ENCODE results near the gene GALNT17.

The GALNT17 gene

GRCh38 chr7:71343039-71343438 is 211.1 kb downstream of the GALNT17 start:
- TF ChIP-seq POLR2AphosphoS5 (IDR thresholded peaks at IDR 0.05; ENCODE audit: borderline replicate concordance, low read depth, low read length) (peak; percentile 64; the same call in 1 of the 2 replicates), EZH2 (IDR thresholded peaks at IDR 0.05) (no peak), FOXP2 (optimal IDR thresholded peaks at IDR 0.05; ENCODE audit: control extremely low read depth, extremely low read length, insufficient read depth) (no peak)
- Histone ChIP-seq H3K36me3 (ENCODE audit: insufficient read depth, low read length) (peaks cover 14% of the 10 kb centered on the region), H3K9ac (ENCODE audit: insufficient read length) (no peak overlapping the region), H3K27ac (peak overlapping the region; percentile 32; the same call in 1 of the 2 replicates), H3K9me3 (ENCODE audit: low read depth, low read length) (no peaks in the 10 kb centered on the region; the same call in 1 of the 2 replicates), H3K4me3 (no peak overlapping the region)
- DNase-seq (ENCODE audit: low read depth, low spot score), result peak; percentile 92

- H3K9me3 ChIP-seq (ENCODE audit: low read depth, low read length), result no peaks in the 10 kb centered on the region; the same call in 1 of the 2 replicates
- no peak for DNase-seq (ENCODE audit: low read depth, low spot score)
- peaks cover 12% of the 10 kb centered on the region for H3K36me3 ChIP-seq (ENCODE audit: insufficient read depth, low read length)
- TF ChIP-seq FOXP2 (optimal IDR thresholded peaks at IDR 0.05; ENCODE audit: control extremely low read depth, extremely low read length, insufficient read depth) (no peak), EZH2 (IDR thresholded peaks at IDR 0.05) (no peak), POLR2AphosphoS5 (IDR thresholded peaks at IDR 0.05; ENCODE audit: borderline replicate concordance, low read depth, low read length) (no peak)
- H3K9ac ChIP-seq (ENCODE audit: insufficient read length), result no peak overlapping the region
- no peak overlapping the region for H3K27ac ChIP-seq
- H3K4me3 ChIP-seq, result no peak overlapping the region
Observed at GRCh38 chr7:71343892-71344291, 211.9 kb downstream of the GALNT17 start.

GRCh38 chr7:71345117-71345884 is 213.4 kb downstream of the GALNT17 start:
- peaks cover 9% of the 10 kb centered on the region for H3K36me3 ChIP-seq (ENCODE audit: insufficient read depth, low read length)
- no peak overlapping the region for H3K9ac ChIP-seq (ENCODE audit: insufficient read length)
- H3K4me3 ChIP-seq, result no peak overlapping the region
- TF ChIP-seq FOXP2 (optimal IDR thresholded peaks at IDR 0.05; ENCODE audit: control extremely low read depth, extremely low read length, insufficient read depth), result no peak
- no peak for TF ChIP-seq POLR2AphosphoS5 (IDR thresholded peaks at IDR 0.05; ENCODE audit: borderline replicate concordance, low read depth, low read length)
- TF ChIP-seq EZH2 (IDR thresholded peaks at IDR 0.05), result no peak
- no peak overlapping the region for H3K27ac ChIP-seq
- no peak for DNase-seq (ENCODE audit: low read depth, low spot score)
- no peaks in the 10 kb centered on the region; the same call in 1 of the 2 replicates for H3K9me3 ChIP-seq (ENCODE audit: low read depth, low read length)

GRCh38 chr7:71348821-71349681 is 217.1 kb downstream of the GALNT17 start:
- no peak for TF ChIP-seq FOXP2 (optimal IDR thresholded peaks at IDR 0.05; ENCODE audit: control extremely low read depth, extremely low read length, insufficient read depth)
- no peak for TF ChIP-seq POLR2AphosphoS5 (IDR thresholded peaks at IDR 0.05; ENCODE audit: borderline replicate concordance, low read depth, low read length)
- TF ChIP-seq EZH2 (IDR thresholded peaks at IDR 0.05), result no peak
- Histone ChIP-seq H3K27ac (peak overlapping the region; percentile 32; the same call in 1 of the 2 replicates), H3K36me3 (ENCODE audit: insufficient read depth, low read length) (no peaks in the 10 kb centered on the region), H3K9me3 (ENCODE audit: low read depth, low read length) (no peaks in the 10 kb centered on the region), H3K9ac (ENCODE audit: insufficient read length) (peak overlapping the region; percentile 4), H3K4me3 (peak overlapping the region; percentile 67)
- DNase-seq (ENCODE audit: low read depth, low spot score), result peak; percentile 87

GRCh38 chr7:71349682-71350481 is 217.9 kb downstream of the GALNT17 start:
- Histone ChIP-seq H3K9ac (ENCODE audit: insufficient read length) (no peak overlapping the region), H3K9me3 (ENCODE audit: low read depth, low read length) (no peaks in the 10 kb centered on the region), H3K4me3 (peak overlapping the region; percentile 67), H3K27ac (peak overlapping the region; percentile 32; the same call in 1 of the 2 replicates), H3K36me3 (ENCODE audit: insufficient read depth, low read length) (no peaks in the 10 kb centered on the region)
- TF ChIP-seq FOXP2 (optimal IDR thresholded peaks at IDR 0.05; ENCODE audit: control extremely low read depth, extremely low read length, insufficient read depth) (no peak), POLR2AphosphoS5 (IDR thresholded peaks at IDR 0.05; ENCODE audit: borderline replicate concordance, low read depth, low read length) (no peak), EZH2 (IDR thresholded peaks at IDR 0.05) (no peak)
- DNase-seq (ENCODE audit: low read depth, low spot score), result no peak

- no peak overlapping the region for H3K4me3 ChIP-seq
- no peak overlapping the region for H3K9ac ChIP-seq (ENCODE audit: insufficient read length)
- no peak overlapping the region for H3K27ac ChIP-seq
- no peaks in the 10 kb centered on the region for H3K9me3 ChIP-seq (ENCODE audit: low read depth, low read length)
- no peak for DNase-seq (ENCODE audit: low read depth, low spot score)
- H3K36me3 ChIP-seq (ENCODE audit: insufficient read depth, low read length), result no peaks in the 10 kb centered on the region
- no peak for TF ChIP-seq FOXP2 (optimal IDR thresholded peaks at IDR 0.05; ENCODE audit: control extremely low read depth, extremely low read length, insufficient read depth)
- no peak for TF ChIP-seq EZH2 (IDR thresholded peaks at IDR 0.05)
- no peak for TF ChIP-seq POLR2AphosphoS5 (IDR thresholded peaks at IDR 0.05; ENCODE audit: borderline replicate concordance, low read depth, low read length)
Observed at GRCh38 chr7:71350680-71351079, 218.7 kb downstream of the GALNT17 start.

- DNase-seq (ENCODE audit: low read depth, low spot score), result no peak
- Histone ChIP-seq H3K4me3 (no peak overlapping the region), H3K9ac (ENCODE audit: insufficient read length) (no peak overlapping the region), H3K27ac (no peak overlapping the region), H3K36me3 (ENCODE audit: insufficient read depth, low read length) (peaks cover 11% of the 10 kb centered on the region; the same call in 1 of the 2 replicates), H3K9me3 (ENCODE audit: low read depth, low read length) (peaks cover 9% of the 10 kb centered on the region; the same call in 1 of the 2 replicates)
- no peak for TF ChIP-seq FOXP2 (optimal IDR thresholded peaks at IDR 0.05; ENCODE audit: control extremely low read depth, extremely low read length, insufficient read depth)
- TF ChIP-seq POLR2AphosphoS5 (IDR thresholded peaks at IDR 0.05; ENCODE audit: borderline replicate concordance, low read depth, low read length), result no peak
- TF ChIP-seq EZH2 (IDR thresholded peaks at IDR 0.05), result no peak
Observed at GRCh38 chr7:71354716-71355115, 222.8 kb downstream of the GALNT17 start.
